GM12864 (cell line): ENCODE results near the gene ZNF609.

Experiments
- DNase-seq: peaks from one replicate; pipeline ENCODE4 v3.0.0-alpha.2; 2011; ENCODE audit warnings: low read depth
- H3K4me3 ChIP-seq: 2 replicates; pipeline ENCODE4 v1.5.1; 2011; ENCODE audit warnings: mild to moderate bottlenecking, low read depth, low read length, control low read depth
- CTCF ChIP-seq: IDR thresholded peaks from 2 replicates; pipeline ENCODE4 v1.5.1; 2011; ENCODE audit warnings: low read depth, mild to moderate bottlenecking, moderate library complexity, low read length, control low read depth, inconsistent platforms; ENCODE audit errors: missing control alignments

ZNF609 gene

DNA sequence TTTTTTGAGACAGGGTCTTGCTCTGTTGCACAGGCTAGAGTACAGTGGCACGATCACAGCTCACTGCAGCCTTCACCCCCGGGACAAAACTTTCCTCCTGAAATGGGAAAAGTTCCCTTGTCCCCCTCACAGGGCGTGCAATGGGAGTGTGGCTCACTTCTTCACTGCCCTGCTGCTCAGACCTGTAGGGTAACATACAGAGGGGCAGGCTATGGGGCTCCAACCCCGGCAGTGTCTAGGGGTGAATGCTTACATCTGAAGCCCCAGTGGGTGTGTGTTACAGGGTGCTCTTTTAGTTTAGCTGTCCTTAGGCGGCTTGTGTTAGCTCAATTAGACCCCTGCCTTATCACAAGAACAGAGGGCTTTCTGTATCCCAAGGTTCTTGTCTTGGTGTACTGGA is 157.8 kb downstream of the ZNF609 start:
- no peak for DNase-seq
- no peak overlapping the region for H3K4me3 ChIP-seq
- no peak for TF ChIP-seq CTCF

DNA sequence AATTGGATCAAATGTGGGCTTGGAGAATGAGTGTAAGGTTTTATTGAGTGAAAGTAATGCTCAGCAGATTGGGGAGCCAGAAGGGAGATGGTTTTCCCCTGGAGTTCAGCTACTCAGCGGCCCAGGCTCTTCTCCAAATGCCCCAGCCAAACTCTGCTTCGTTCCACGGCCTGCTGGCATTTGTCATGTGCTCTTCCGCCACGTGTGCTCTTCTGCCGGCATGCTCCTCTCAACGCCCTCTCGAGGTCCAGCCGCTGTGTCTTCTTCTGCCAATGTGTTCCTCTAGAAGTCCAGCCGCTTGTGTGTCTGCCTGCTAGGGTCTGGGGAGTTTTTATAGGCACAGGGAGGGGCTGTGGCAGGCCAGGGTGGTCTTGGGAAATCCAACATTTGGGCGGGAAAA is 158.2 kb downstream of the ZNF609 start:
- no peak overlapping the region for H3K4me3 ChIP-seq
- TF ChIP-seq CTCF = no peak
- DNase-seq = no peak

DNA sequence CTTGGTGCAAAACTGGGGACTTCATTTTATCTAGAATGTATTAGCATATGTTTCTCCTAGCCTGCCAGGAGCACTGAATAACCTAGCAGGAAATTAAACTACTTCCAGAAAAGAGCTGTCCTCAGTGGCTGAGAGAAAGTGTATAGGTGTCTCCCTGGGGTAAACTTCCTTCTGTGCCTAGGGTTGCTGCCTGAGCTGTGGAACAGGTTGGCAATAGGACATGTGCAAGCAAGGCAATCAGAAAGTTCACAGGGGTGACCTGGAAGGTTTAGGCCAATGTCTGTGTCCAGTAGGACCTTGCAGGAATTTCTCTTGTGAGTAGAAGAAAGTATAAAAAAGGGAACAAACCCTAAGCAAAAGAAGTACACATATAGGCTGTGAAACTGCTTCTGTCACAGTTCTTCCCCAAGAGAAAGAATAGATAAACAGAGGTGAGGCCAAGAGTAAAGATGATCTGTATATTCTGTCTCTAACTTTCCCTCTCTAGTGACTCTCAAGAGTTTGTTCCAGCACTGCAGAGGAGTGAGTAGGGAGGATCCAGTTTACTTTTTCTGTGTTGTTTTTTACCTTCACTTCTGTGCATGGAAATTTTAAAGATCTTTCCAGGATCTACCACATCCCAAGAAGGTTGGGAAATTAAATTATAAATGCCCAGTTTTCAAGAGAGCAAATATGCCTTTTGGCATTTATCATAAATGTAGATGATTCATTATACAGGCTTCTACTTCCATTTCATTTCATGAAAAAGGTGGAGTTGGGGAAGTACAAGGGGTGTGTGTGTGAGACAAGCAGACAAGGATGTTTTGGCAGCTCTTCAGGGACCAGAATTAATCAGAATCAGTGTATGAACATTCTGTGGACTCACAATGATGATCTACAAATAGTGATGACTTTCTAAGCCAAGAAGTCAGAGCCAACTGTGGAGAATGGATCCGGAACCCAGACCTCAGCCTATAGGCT is 159.8 kb downstream of the ZNF609 start:
- no peak for DNase-seq
- no peak for TF ChIP-seq CTCF
- H3K4me3 ChIP-seq = no peak overlapping the region

DNA sequence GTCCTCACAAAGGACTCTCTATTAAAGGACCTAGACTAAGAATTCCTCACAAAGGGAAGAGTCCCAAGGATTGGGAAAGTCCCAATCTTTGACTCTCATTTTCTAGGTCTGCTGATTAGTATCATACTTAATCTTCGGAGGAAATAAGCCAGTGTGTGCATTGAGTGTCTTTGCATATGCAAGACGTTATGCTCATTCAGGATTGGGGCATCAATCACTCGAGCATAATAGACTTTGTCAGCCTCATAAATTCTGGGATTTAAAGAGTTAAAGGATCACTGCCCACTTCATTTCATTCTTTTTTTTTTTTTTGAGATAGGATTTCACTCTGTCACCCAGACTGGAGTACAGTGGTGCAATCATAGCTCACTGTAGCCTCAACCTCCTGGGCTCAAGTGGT is 160.7 kb downstream of the ZNF609 start:
- TF ChIP-seq CTCF = no peak
- H3K4me3 ChIP-seq = no peak overlapping the region
- no peak for DNase-seq

- no peak overlapping the region for H3K4me3 ChIP-seq
- no peak for TF ChIP-seq CTCF
- DNase-seq = no peak
These were observed 162.3 kb downstream of the ZNF609 start for GRCh38 chr15:64622410-64623260.

DNA sequence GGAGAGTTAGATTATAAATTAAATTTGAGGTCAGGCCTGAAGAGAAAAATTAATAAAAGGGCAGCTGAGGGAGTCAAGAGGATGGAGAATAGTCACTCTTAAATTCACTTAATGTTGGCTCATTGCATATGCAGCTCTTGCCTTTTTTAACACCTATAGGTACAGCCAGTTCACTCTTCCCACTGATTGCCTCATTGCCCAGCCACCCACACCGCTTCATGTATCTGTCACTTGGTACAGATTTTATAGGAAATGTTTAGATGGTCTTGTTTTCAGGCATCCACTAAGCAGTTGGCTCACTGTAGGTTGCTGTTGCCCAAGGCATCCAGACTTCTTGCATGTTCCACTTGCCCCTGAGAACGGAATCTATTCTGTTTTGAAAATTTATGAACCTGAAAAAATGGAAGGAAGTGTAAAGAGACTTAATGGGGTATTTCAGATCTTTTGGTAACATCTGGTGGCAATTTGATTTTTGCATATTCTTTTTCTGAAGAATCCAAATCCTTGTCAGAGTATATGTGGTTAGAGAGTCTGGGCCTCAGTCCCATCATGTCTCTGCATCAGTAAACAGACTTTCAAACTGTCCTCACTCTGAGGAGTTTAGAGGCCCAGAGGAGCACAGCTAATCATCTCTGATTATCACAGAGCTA is 163.1 kb downstream of the ZNF609 start:
- no peak overlapping the region for H3K4me3 ChIP-seq
- no peak for TF ChIP-seq CTCF
- DNase-seq = no peak
